Lower lobe of right lung (tissue), 2 donors: ENCODE results near the gene SIGLEC15. TPM values are rescaled to one million over a fixed set of nuclear protein-coding genes. Genes with fewer than 3 reads are reported as not detected.

Source experiments
- ATAC-seq, 2 donors: fragments of 200-7000 bp; cut with Tn5 transposase; one replicate each; pipeline ENCODE4 v1.9.1; 2020 to 2022; ENCODE audit warnings: mild to moderate bottlenecking in 2 of 2, moderate library complexity in 2 of 2
- DNase-seq: peaks from one replicate; pipeline ENCODE4 v3.0.0-alpha.2; 2020
- H3K27ac ChIP-seq: fragments of 200-600 bp; one replicate; pipeline ENCODE4 v1.8.0; 2022
- H3K27me3 ChIP-seq: fragments of 200-600 bp; one replicate; pipeline ENCODE4 v1.8.0; 2022; ENCODE audit warnings: low read depth
- H3K36me3 ChIP-seq: fragments of 200-600 bp; one replicate; pipeline ENCODE4 v1.8.0; 2022; ENCODE audit warnings: mild to moderate bottlenecking
- H3K4me1 ChIP-seq: fragments of 200-600 bp; one replicate; pipeline ENCODE4 v1.8.0; 2022
- H3K4me3 ChIP-seq: fragments of 200-600 bp; one replicate; pipeline ENCODE4 v1.8.0; 2022; ENCODE audit warnings: mild to moderate bottlenecking
- H3K9me3 ChIP-seq: fragments of 200-600 bp; one replicate; pipeline ENCODE4 v1.8.0; 2022
- CTCF ChIP-seq: fragments of 200-600 bp; IDR thresholded peaks from one replicate; pipeline ENCODE4 v1.8.0; 2022; ENCODE audit warnings: antibody characterized with exemption, mild to moderate bottlenecking
- intact Hi-C: fragments of 100-400 bp; cut with DNase I; formaldehyde crosslinking; loops from one replicate; pipeline ENCODE4 v1.11.0; 2022
- total RNA-seq: library from RNA; stranded (reverse); fragmentation: NEBNext Ultra II Directional; extraction: Animal tissue kit (Norgen Biotek cat#: 25700); gene quantifications from one replicate; pipeline ENCODE4 v1.2.1, GENCODE V29; 2021
- donor health status: DM: no; HTN: yes; CAD: no; lungs with severe emphysema.

The SIGLEC15 gene
- total RNA-seq, 1 donor from 2014 or later = 0.35 TPM

DNA sequence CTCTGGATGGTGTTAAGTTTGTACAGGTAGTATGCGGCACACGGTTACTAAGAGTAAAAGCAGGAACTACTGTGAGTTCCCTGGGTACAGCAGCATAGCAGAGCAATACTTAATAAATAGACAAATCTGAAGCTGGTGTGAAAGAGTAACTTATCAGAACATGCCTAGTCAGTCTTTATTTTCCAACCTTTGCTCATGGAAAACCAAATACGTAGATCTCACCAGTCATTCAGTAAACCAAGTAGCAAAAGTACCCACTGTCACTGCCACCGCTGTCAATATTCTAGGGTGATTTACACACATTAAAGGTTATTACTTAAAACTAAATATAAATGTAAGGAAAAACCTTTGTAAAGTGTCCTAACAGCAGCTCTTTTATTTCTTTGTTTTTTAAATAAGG lies 35.0 kb downstream of the SIGLEC15 start:
- TF ChIP-seq CTCF = no peak
- DNase-seq = no peak
- Histone ChIP-seq H3K36me3 (peaks cover 99% of the 10 kb centered on the region), H3K4me3 (no peak overlapping the region), H3K9me3 (no peaks in the 10 kb centered on the region), H3K27me3 (no peaks in the 10 kb centered on the region), H3K4me1 (no peaks in the 10 kb centered on the region), H3K27ac (no peak overlapping the region)
- intact Hi-C loops = no loop called here
- no peak for ATAC-seq

- H3K36me3 ChIP-seq = peaks cover 99% of the 10 kb centered on the region
- H3K9me3 ChIP-seq = no peaks in the 10 kb centered on the region
- H3K27ac ChIP-seq = no peak overlapping the region
- ATAC-seq (no peak), DNase-seq (no peak)
- intact Hi-C loops = no loop called here
- TF ChIP-seq CTCF = no peak
- H3K27me3 ChIP-seq = no peaks in the 10 kb centered on the region
- H3K4me3 ChIP-seq = no peak overlapping the region
- H3K4me1 ChIP-seq = no peaks in the 10 kb centered on the region
Measured at GRCh38 chr18:45860971-45861370, 35.5 kb downstream of the SIGLEC15 start.

- DNase-seq (no peak), ATAC-seq (no peak)
- Histone ChIP-seq H3K27ac (no peak overlapping the region), H3K4me1 (no peaks in the 10 kb centered on the region), H3K4me3 (no peak overlapping the region), H3K9me3 (no peaks in the 10 kb centered on the region), H3K27me3 (no peaks in the 10 kb centered on the region), H3K36me3 (peaks cover 99% of the 10 kb centered on the region)
- TF ChIP-seq CTCF = no peak
- intact Hi-C loops = no loop called here
Measured at GRCh38 chr18:45861926-45862325, 36.5 kb downstream of the SIGLEC15 start.

- Histone ChIP-seq H3K9me3 (no peaks in the 10 kb centered on the region), H3K4me1 (no peaks in the 10 kb centered on the region), H3K36me3 (peaks cover 99% of the 10 kb centered on the region), H3K4me3 (no peak overlapping the region), H3K27ac (no peak overlapping the region), H3K27me3 (no peaks in the 10 kb centered on the region)
- TF ChIP-seq CTCF = no peak
- ATAC-seq (no peak), DNase-seq (no peak)
- intact Hi-C loops = no loop called here
Measured at GRCh38 chr18:45863469-45863868, 38.0 kb downstream of the SIGLEC15 start.

DNA sequence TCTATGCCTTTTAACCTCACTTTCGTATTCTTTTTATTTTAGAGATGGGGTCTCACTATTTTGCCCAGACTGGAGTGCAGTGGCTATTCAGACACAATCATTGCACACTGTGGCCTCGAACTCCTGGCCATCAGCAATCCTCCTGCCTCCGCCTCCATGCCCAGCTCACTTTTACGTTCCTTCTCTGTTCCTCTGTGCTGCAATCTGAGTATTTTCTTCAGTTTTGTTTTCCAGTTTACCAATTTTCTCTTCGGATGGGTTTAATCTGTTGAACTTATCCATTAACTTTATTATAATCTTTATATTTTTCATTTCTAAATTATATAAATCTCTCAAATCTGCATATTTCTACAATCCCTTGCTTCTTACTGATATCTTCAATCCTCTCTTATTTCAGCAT lies 38.6 kb downstream of the SIGLEC15 start:
- H3K27me3 ChIP-seq = no peaks in the 10 kb centered on the region
- H3K4me1 ChIP-seq = no peaks in the 10 kb centered on the region
- TF ChIP-seq CTCF = no peak
- H3K36me3 ChIP-seq = peaks cover 99% of the 10 kb centered on the region
- H3K4me3 ChIP-seq = no peak overlapping the region
- intact Hi-C loops = no loop called here
- ATAC-seq = no peak
- H3K27ac ChIP-seq = no peak overlapping the region
- H3K9me3 ChIP-seq = no peaks in the 10 kb centered on the region
- DNase-seq = no peak

DNA sequence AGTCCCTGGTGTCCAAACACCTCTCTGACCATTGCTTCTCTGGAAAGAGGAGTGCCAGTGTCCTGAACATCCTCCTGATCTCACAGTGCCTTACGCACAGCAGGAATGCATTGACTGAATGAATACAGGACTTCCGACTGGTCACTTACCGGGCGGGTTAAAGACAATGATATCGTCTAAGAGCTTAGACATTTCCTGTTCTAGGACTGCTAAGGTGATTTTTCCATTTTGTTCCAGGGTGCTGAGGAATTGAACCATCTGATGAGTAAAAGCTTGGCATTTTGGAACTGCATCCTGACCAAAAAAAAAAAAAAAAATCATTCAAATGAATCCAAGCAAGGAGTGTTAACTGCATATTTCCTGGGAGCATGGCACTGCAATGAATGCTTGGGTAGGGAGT lies 40.0 kb downstream of the SIGLEC15 start:
- Histone ChIP-seq H3K9me3 (no peaks in the 10 kb centered on the region), H3K36me3 (peaks cover 99% of the 10 kb centered on the region), H3K4me3 (no peak overlapping the region), H3K27me3 (no peaks in the 10 kb centered on the region), H3K4me1 (no peaks in the 10 kb centered on the region), H3K27ac (no peak overlapping the region)
- intact Hi-C loops = no loop called here
- ATAC-seq = no peak
- DNase-seq = no peak
- TF ChIP-seq CTCF = no peak
